Peyer's patch (tissue), 4 donors: Measurements from ENCODE around the gene BOC. TPM values are rescaled to one million over a fixed set of nuclear protein-coding genes. Genes with fewer than 3 reads are reported as not detected.

Experiments
- DNase-seq, 3 donors: peaks; one replicate each; pipeline ENCODE4 v3.0.0-alpha.2; 2017 to 2019
- H3K27ac ChIP-seq, 4 donors: fragments of 200-600 bp; sonication (generic); one replicate each; pipeline ENCODE4 v1.5.1; 2016 to 2019
- H3K27me3 ChIP-seq, 2 donors: fragments of 200-600 bp; sonication (generic); one replicate each; pipeline ENCODE4 v1.5.1; 2019
- H3K36me3 ChIP-seq, 3 donors: fragments of 200-600 bp; sonication (generic); one replicate each; pipeline ENCODE4 v1.5.1; 2016 to 2019
- H3K4me1 ChIP-seq, 4 donors: fragments of 200-600 bp; sonication (generic); one replicate each; pipeline ENCODE4 v1.5.1; 2016 to 2019
- H3K4me3 ChIP-seq, 4 donors: fragments of 200-600 bp; sonication (generic); 1 replicate in 3 of 4; 2 replicates in 1 of 4; pipeline ENCODE4 v1.5.1; 2016 to 2019; ENCODE audit warnings: mild to moderate bottlenecking in 1 of 4
- H3K9me3 ChIP-seq, 4 donors: fragments of 200-600 bp; sonication (generic); one replicate each; pipeline ENCODE4 v1.5.1; 2016 to 2019; ENCODE audit warnings: mild to moderate bottlenecking in 1 of 4
- CTCF ChIP-seq, 6 experiments: fragments of 450-650 bp in 4 of 6; fragments of 200-600 bp in 2 of 6; sonication (generic) in 1 of 6; IDR thresholded peaks; one replicate each; pipeline ENCODE4 v1.5.1; 2017 to 2019; ENCODE audit warnings: antibody characterized with exemption in 6 of 6, mild to moderate bottlenecking in 3 of 6, moderate library complexity in 1 of 6
- POLR2A ChIP-seq, 2 donors: fragments of 450-650 bp; IDR thresholded peaks; one replicate each; pipeline ENCODE4 v1.5.1; 2017; ENCODE audit warnings: antibody characterized with exemption in 2 of 2, mild to moderate bottlenecking in 2 of 2, moderate library complexity in 2 of 2
- total RNA-seq, 4 donors: library from RNA; depleted of rRNA; stranded (reverse); fragments of >200 nt; gene quantifications; one replicate each; pipeline ENCODE4 v1.1.0, GENCODE V29; 2016

The BOC gene
- total RNA-seq, 4 donors from 2014 or later = 4.2 to 31.4 (median 13.2) TPM

GRCh38 chr3:113212150-113212843 is 940 bp downstream of the BOC start:
- peaks cover 0 to 7% (median 0%) of the 10 kb centered on the region in 4 donors for H3K4me1 ChIP-seq

GRCh38 chr3:113212844-113213375 is 1.6 kb downstream of the BOC start:
- Histone ChIP-seq H3K9me3 (no peaks in the 10 kb centered on the region), H3K4me3 (peak overlapping the region; percentile 43 to 66 (median 53)), H3K27ac (peak overlapping the region; percentile 68 to 91 (median 77)), H3K27me3 (no peaks in the 10 kb centered on the region), H3K36me3 (no peaks in the 10 kb centered on the region), H3K4me1 (peaks cover 0 to 7% (median 0%) of the 10 kb centered on the region in 4 donors)
- TF ChIP-seq POLR2A (IDR thresholded peaks at IDR 0.05) = no peak
- TF ChIP-seq CTCF (IDR thresholded peaks at IDR 0.05) = no peak
- no peak for DNase-seq

More at GRCh38 chr3:113212150-113212843, 940 bp downstream of the BOC start:
- Histone ChIP-seq H3K27ac (peak overlapping the region; percentile 68 to 91 (median 77)), H3K9me3 (no peaks in the 10 kb centered on the region), H3K27me3 (no peaks in the 10 kb centered on the region), H3K4me3 (peak overlapping the region; percentile 43 to 66 (median 53)), H3K36me3 (no peaks in the 10 kb centered on the region)
- TF ChIP-seq POLR2A (IDR thresholded peaks at IDR 0.05) (no peak), CTCF (IDR thresholded peaks at IDR 0.05) (no peak)
- DNase-seq = no peak

GRCh38 chr3:113213896-113214587 is 2.7 kb downstream of the BOC start:
- no peaks in the 10 kb centered on the region for H3K9me3 ChIP-seq
- peak overlapping the region in 1 of 4 donors; percentile 91 for H3K27ac ChIP-seq
- H3K27me3 ChIP-seq = no peaks in the 10 kb centered on the region
- peak overlapping the region in 1 of 4 donors; percentile 56 for H3K4me3 ChIP-seq
- DNase-seq = no peak
- no peak for TF ChIP-seq CTCF (IDR thresholded peaks at IDR 0.05)
- H3K36me3 ChIP-seq = no peaks in the 10 kb centered on the region
- peaks cover 0 to 7% (median 0%) of the 10 kb centered on the region in 4 donors for H3K4me1 ChIP-seq

GRCh38 chr3:113214917-113215595 is 3.7 kb downstream of the BOC start:
- H3K4me1 ChIP-seq = peaks cover 0 to 7% (median 0%) of the 10 kb centered on the region in 4 donors
- no peak for DNase-seq
- no peak overlapping the region for H3K4me3 ChIP-seq
- peak overlapping the region in 1 of 4 donors; percentile 91 for H3K27ac ChIP-seq
- no peaks in the 10 kb centered on the region for H3K27me3 ChIP-seq
- no peak for TF ChIP-seq POLR2A (IDR thresholded peaks at IDR 0.05)
- TF ChIP-seq CTCF (IDR thresholded peaks at IDR 0.05) = no peak
- H3K9me3 ChIP-seq = no peaks in the 10 kb centered on the region
- H3K36me3 ChIP-seq = no peaks in the 10 kb centered on the region

GRCh38 chr3:113216393-113216792 is 5.0 kb downstream of the BOC start:
- H3K27me3 ChIP-seq = no peaks in the 10 kb centered on the region
- no peak overlapping the region for H3K27ac ChIP-seq
- H3K4me3 ChIP-seq = no peak overlapping the region
- no peaks in the 10 kb centered on the region for H3K36me3 ChIP-seq
- H3K4me1 ChIP-seq = peaks cover 0 to 7% (median 0%) of the 10 kb centered on the region in 4 donors
- no peak for DNase-seq
- H3K9me3 ChIP-seq = no peaks in the 10 kb centered on the region
- TF ChIP-seq CTCF (IDR thresholded peaks at IDR 0.05) (no peak), POLR2A (IDR thresholded peaks at IDR 0.05) (no peak)
